Measurements from ENCODE around the gene CAPN12. TPM values are rescaled to one million over a fixed set of nuclear protein-coding genes. Genes with fewer than 3 reads are reported as not detected.
"Not testable (repeated sequence)": the region's sequence is repeated elsewhere in the genome, so short reads cannot be mapped to it uniquely, and the experiment has no call there.

Gene CAPN12
- total RNA-seq, 1 donor from 2014 or later = 3.6 TPM

DNA sequence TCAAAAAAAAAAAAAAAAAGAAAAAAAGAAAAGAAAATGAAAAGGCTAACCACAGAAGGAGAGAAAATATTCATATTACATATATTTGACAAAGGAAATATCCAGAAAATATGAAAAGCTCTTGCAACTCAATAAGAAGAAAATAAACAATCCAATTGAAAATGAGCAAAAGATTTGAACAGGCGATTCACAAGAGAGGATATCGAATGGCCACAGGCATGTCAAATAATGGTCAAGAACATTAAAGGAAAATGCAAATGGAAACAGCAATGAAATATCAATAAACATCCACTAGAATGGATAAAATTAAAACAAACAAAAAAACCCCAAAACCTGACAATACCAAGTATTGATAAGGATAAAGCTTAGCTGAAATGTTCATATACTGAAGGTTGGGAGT, 20.9 kb upstream of the CAPN12 start:
- DNase-seq (ENCODE audit: low spot score) = no peak
- Mint-ChIP-seq H3K4me3 (ENCODE audit: low read depth) (no peak overlapping the region), H3K27me3 (ENCODE audit: low read depth) (peaks cover 2% of the 10 kb centered on the region), H3K36me3 (ENCODE audit: low read depth) (no peaks in the 10 kb centered on the region), H3K27ac (no peak overlapping the region), H3K9me3 (no peaks in the 10 kb centered on the region), H3K4me1 (ENCODE audit: low read depth) (peaks cover 4% of the 10 kb centered on the region)
- intact Hi-C loops (cut with micrococcal nuclease) = no loop called here

DNA sequence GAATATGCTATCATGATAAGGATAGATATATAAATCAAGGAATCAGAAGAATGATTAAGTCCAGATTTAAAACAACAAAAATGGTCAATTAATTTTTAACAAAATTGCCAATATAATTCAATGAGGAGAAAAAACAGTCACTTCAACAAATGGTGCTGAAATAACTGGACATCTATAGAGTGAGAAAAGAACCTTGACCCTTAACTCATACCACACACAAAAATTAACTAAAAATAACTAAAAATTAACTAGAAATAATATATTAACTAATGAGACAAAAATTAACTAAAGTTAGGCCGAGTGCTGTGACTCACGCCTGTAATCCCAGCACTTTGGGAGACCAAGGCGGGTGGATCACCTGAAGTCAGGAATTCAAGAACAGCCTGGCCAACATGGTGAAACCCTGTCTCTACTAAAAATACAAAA, 19.5 kb upstream of the CAPN12 start:
- intact Hi-C loops (cut with micrococcal nuclease) = no loop called here

DNA sequence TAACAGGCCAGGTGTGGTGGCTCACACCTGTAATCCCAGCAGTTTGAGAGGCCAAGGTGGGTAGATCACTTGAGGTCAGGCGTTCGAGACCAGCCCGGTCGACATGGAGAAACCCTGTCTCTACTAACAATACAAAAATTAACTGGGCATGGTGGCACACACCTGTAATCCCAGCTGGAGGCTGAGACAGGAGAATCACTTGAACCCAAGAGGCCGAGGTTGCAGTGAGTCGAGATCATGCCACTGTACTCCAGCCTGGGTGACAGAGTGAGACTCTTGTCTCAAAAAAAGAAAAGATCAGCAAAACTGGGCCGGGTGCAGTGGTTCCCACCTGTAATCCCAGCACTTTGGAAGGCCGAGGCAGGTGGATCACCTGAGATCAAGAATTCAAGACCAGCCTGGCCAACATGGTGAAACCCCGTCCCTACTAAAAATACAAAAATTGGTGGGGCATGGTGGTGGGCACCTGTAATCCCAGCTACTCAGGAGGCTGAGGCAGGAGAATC, 17.7 kb upstream of the CAPN12 start:
- H3K9me3 Mint-ChIP-seq; H3K27ac Mint-ChIP-seq; H3K4me1 Mint-ChIP-seq (ENCODE audit: low read depth); intact Hi-C loops (cut with micrococcal nuclease); H3K36me3 Mint-ChIP-seq (ENCODE audit: low read depth); H3K4me3 Mint-ChIP-seq (ENCODE audit: low read depth); DNase-seq (ENCODE audit: low spot score); H3K27me3 Mint-ChIP-seq (ENCODE audit: low read depth): not testable (repeated sequence)

More for the DNA sequence above, 19.5 kb upstream of the CAPN12 start:
- Mint-ChIP-seq H3K36me3 (ENCODE audit: low read depth) (no peaks in the 10 kb centered on the region), H3K9me3 (no peaks in the 10 kb centered on the region), H3K4me3 (ENCODE audit: low read depth) (no peak overlapping the region), H3K4me1 (ENCODE audit: low read depth) (no peaks in the 10 kb centered on the region), H3K27me3 (ENCODE audit: low read depth) (peaks cover 2% of the 10 kb centered on the region), H3K27ac (no peak overlapping the region)
- no peak for DNase-seq (ENCODE audit: low spot score)

DNA sequence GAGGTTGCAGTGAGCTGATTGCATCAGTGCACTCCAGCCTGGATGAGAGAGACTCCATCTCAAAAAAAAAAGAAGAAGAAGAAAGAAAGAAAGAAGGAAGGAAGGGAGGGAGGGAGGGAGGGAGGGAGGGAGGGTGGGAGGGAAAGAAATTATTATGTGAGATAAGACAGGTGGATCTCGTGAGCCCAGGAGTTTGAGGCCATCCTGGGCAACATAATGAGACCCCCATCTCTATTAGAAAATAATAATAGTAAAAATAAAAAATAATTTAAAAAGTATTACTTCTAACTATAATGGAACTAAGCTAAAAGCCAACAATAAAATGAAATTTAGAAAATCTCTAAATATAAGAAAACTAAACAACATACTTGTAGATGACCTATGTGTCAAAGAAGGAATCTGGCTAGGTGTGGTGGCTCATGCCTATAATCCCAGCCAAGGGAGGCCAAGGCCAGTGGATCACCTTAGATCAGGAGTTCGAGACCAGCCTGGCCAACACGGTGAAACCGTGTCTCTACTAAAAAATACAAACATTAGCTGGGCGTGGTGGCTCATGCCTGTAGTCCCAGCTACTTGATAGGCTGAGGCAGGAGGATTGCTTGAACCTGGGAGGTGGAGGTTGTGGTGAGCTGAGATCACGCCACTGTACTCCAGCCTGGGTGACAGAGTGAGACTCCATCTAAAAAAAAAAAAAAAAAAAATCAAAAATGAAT, 16.7 kb upstream of the CAPN12 start:
- H3K36me3 Mint-ChIP-seq (ENCODE audit: low read depth) = not testable (repeated sequence)

DNA sequence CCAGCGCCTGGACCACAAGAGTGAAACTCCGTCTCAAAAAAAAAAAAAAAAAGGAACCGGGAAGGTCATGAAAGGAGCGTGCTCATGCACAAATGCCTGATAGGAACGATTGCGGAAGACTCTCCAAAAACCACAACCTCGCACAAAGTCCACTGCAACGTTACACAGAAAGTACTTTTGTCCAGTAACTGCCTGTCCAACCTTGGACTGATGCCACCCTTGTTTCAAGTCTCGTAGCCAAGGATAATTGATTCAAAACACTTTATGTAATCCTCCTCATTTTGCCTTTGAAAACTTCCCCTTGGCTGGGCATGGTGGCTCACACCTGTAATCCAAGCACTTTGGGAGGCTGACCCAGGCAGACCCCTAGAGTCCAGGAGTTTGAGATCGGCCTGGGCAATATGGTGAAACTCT, 15.3 kb upstream of the CAPN12 start:
- no peaks in the 10 kb centered on the region for H3K9me3 Mint-ChIP-seq
- intact Hi-C loops (cut with micrococcal nuclease) = loop anchor here (10.0 kb wide), 1 partner anchor 45 kb away; no protein-coding TSS in a partner anchor

More for the DNA sequence above, 16.7 kb upstream of the CAPN12 start:
- H3K27me3 Mint-ChIP-seq (ENCODE audit: low read depth); H3K27ac Mint-ChIP-seq; H3K4me1 Mint-ChIP-seq (ENCODE audit: low read depth); DNase-seq (ENCODE audit: low spot score); H3K4me3 Mint-ChIP-seq (ENCODE audit: low read depth); H3K9me3 Mint-ChIP-seq; intact Hi-C loops (cut with micrococcal nuclease): not testable (repeated sequence)

DNA sequence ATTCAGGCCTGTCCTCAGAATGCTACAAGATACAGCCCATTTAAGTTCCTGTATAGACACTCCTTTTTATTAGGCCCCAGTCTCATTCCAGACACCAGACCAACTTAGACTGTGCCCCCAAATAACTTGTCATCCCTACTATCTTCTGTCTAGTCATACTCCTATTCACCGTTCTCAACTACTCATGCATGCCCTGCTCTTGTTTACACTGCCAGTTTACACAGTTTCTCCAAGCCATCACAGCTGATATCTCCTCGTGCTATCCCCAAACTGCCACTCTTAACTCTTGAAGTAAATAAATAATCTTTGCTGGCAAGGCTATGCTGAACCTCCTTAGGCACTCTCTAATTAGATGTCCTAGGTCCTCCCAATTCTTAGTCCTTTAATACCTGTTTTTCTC, 9.9 kb upstream of the CAPN12 start:
- H3K4me3 Mint-ChIP-seq (ENCODE audit: low read depth); H3K9me3 Mint-ChIP-seq; H3K4me1 Mint-ChIP-seq (ENCODE audit: low read depth); H3K36me3 Mint-ChIP-seq (ENCODE audit: low read depth); H3K27ac Mint-ChIP-seq; DNase-seq (ENCODE audit: low spot score): not testable (repeated sequence)
- peaks cover 18% of the 10 kb centered on the region for H3K27me3 Mint-ChIP-seq (ENCODE audit: low read depth)
- intact Hi-C loops (cut with micrococcal nuclease) = loop anchor here (10.0 kb wide), 1 partner anchor 51 kb away; no protein-coding TSS in a partner anchor

More for the DNA sequence above, 15.3 kb upstream of the CAPN12 start:
- H3K4me1 Mint-ChIP-seq (ENCODE audit: low read depth) = no peaks in the 10 kb centered on the region
- no peak overlapping the region for H3K27ac Mint-ChIP-seq
- no peaks in the 10 kb centered on the region for H3K36me3 Mint-ChIP-seq (ENCODE audit: low read depth)
- no peak for DNase-seq (ENCODE audit: low spot score)
- H3K27me3 Mint-ChIP-seq (ENCODE audit: low read depth) = no peaks in the 10 kb centered on the region
- no peak overlapping the region for H3K4me3 Mint-ChIP-seq (ENCODE audit: low read depth)

DNA sequence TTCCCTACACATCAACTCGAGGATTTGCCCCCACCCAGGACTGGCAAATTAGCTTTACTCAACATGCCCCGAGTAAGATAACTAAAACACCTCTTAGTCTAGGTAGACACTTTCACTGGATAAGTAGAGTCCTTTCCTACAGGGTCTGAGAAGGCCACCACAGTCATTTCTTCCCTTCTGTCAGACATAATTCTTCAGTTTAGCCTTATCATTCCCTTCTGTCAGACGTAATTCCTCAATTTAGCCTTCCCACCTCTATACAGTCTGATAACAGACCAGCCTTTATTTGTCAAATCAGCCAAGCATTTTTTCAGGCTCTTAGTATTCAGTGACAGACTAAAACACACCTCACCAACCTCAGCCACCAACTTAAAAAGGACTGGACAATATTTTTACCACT, 9.5 kb upstream of the CAPN12 start:
- H3K27me3 Mint-ChIP-seq (ENCODE audit: low read depth) = peaks cover 18% of the 10 kb centered on the region
- intact Hi-C loops (cut with micrococcal nuclease) = loop anchor here (10.0 kb wide), 1 partner anchor 51 kb away; no protein-coding TSS in a partner anchor

DNA sequence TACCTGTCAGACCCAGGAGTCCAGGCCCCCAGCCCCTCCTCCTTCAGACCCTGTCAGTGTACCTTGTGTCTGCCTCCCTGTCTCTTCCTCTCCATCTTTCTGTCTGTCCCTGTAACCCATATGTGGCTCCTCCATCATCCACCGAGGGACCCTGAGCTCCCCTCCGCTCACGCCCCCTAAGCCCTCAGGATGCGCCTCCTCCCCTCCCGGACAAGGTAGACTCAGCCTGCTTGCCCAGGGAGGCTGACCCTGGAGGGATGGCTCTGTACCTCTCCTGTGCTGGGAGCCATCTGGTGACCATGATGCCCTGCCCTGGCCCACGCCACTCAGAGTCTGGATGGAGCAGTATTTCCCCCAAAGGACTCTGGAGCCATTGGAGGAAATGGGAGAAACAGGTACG, 1.0 kb upstream of the CAPN12 start:
- no peak overlapping the region for H3K4me3 Mint-ChIP-seq (ENCODE audit: low read depth)

More for the DNA sequence above, 9.5 kb upstream of the CAPN12 start:
- not testable (repeated sequence) for H3K9me3 Mint-ChIP-seq; H3K27ac Mint-ChIP-seq; H3K4me1 Mint-ChIP-seq (ENCODE audit: low read depth); DNase-seq (ENCODE audit: low spot score); H3K36me3 Mint-ChIP-seq (ENCODE audit: low read depth); H3K4me3 Mint-ChIP-seq (ENCODE audit: low read depth)

DNA sequence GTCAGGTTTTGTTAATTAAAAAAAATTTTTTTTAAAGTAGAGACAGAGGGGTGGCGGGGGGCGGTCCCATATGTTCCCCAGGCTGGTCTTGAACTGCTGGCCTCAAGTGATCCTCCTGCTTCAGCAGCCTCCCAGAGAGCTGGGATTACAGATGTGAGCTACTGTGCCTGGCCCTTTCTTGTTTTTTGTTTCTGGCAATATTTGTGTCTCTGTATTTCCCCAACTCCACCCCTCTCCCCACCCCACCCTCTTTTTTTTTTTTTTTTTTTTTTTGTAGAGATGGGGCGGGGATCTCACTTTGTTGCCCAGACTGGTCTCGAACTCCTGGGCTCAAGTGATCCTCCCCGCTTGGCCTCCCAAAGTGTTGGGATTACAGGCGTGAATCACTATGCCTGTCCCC, 600 bp upstream of the CAPN12 start:
- Mint-ChIP-seq H3K36me3 (ENCODE audit: low read depth) (no peaks in the 10 kb centered on the region), H3K4me3 (ENCODE audit: low read depth) (no peak overlapping the region), H3K4me1 (ENCODE audit: low read depth) (peaks cover under 1% of the 10 kb centered on the region), H3K27ac (no peak overlapping the region), H3K27me3 (ENCODE audit: low read depth) (peaks cover 5% of the 10 kb centered on the region), H3K9me3 (no peaks in the 10 kb centered on the region)
- intact Hi-C loops (cut with micrococcal nuclease) = no loop called here
- DNase-seq (ENCODE audit: low spot score) = no peak

More for the DNA sequence above, 1.0 kb upstream of the CAPN12 start:
- H3K4me1 Mint-ChIP-seq (ENCODE audit: low read depth) = no peaks in the 10 kb centered on the region
- H3K27ac Mint-ChIP-seq = no peak overlapping the region
- H3K36me3 Mint-ChIP-seq (ENCODE audit: low read depth) = no peaks in the 10 kb centered on the region
- DNase-seq (ENCODE audit: low spot score) = no peak
- peaks cover 9% of the 10 kb centered on the region for H3K27me3 Mint-ChIP-seq (ENCODE audit: low read depth)
- H3K9me3 Mint-ChIP-seq = no peaks in the 10 kb centered on the region
- intact Hi-C loops (cut with micrococcal nuclease) = no loop called here

DNA sequence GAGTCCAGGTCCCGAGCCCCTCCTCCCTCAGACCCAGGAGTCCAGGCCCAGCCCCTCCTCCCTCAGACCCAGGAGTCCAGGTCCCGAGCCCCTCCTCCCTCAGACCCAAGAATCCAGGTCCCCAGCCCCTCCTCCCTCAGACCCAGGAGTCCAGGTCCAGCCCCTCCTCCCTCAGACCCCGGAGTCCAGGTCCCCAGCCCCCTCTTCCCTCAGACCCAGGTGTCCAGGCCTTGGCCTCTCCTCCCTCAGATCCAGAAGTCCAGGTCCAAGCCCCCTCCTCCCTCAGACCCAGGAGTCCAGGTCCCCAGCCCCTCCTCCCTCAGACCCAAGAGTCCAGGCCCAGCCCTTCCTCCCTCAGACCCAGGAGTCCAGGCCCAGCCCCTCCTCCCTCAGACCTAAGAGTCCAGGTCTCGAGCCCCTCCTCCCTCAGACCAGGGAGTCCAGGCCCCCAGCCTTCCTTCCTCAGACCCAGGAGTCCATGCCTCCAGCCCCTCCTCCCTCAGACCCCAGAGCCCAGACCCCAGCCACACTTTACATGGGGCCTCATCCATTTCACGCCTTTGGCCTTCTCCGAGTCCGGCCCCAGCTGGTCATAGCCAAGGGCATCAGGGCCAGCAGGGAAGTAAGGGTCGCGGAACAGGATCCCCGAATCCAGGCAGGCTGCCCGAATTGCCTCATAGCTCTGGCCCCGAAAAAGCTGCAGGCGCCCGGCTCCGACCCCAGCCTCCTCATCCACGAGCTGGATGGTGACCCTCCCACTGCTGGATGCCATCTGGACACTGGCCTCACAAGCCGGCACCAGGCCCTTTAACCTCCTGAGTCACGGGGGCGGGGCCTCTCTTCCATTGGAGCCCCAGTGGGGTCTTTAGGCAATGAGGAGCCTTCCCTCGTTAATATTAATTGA, 628 bp downstream of the CAPN12 start:
- H3K27me3 Mint-ChIP-seq (ENCODE audit: low read depth) = peaks cover 5% of the 10 kb centered on the region
- no peak overlapping the region for H3K4me3 Mint-ChIP-seq (ENCODE audit: low read depth)
- DNase-seq (ENCODE audit: low spot score) = no peak
- intact Hi-C loops (cut with micrococcal nuclease) = no loop called here
- H3K9me3 Mint-ChIP-seq = no peaks in the 10 kb centered on the region
- H3K4me1 Mint-ChIP-seq (ENCODE audit: low read depth) = peaks cover 4% of the 10 kb centered on the region
- H3K27ac Mint-ChIP-seq = no peak overlapping the region
- no peaks in the 10 kb centered on the region for H3K36me3 Mint-ChIP-seq (ENCODE audit: low read depth)

DNA sequence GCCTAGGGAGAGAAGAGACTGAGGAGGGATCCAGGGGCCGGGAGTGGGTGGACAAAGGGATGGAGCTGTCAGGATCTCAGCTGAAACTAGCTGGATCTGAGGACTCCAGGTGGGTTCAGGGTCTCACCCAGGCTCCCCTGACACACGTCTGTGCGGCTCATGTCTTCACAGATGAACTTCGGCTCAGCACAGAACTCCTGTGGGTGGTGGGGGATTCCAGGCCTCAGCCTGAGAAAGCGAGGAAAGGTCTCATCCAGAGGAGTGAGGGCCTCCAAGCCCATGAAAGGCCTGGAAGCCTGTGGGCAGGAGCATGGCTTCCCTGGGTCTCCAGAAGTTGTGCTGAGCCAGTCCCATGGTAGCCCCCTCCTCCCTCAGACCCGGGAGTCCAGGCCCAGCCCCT, 1.4 kb downstream of the CAPN12 start:
- Mint-ChIP-seq H3K4me3 (ENCODE audit: low read depth) (no peak overlapping the region), H3K9me3 (no peaks in the 10 kb centered on the region), H3K4me1 (ENCODE audit: low read depth) (peaks cover 8% of the 10 kb centered on the region), H3K27me3 (ENCODE audit: low read depth) (peaks cover 1% of the 10 kb centered on the region), H3K27ac (no peak overlapping the region), H3K36me3 (ENCODE audit: low read depth) (no peaks in the 10 kb centered on the region)
- DNase-seq (ENCODE audit: low spot score) = no peak
- intact Hi-C loops (cut with micrococcal nuclease) = no loop called here

DNA sequence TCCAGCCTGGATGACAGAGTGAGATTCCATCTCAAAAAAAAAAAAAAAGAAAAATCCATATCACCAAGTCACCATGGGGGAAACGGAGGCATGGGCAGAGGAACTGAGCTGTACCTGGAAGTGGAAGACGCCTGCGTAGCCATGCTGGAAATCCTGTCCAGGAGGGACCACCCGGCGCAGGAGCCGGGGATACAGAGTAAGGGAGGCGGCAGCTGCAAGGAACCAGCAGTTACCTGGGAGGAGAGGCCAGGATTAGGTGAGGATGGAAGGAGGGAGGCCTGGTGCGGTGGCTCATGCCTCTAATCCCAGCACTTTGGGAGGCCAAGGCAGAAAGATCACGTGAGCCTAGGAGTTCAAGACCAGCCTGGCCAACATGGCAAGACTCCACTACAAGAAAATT, 2.0 kb downstream of the CAPN12 start:
- DNase-seq (ENCODE audit: low spot score) = no peak
- Mint-ChIP-seq H3K9me3 (no peaks in the 10 kb centered on the region), H3K4me3 (ENCODE audit: low read depth) (no peak overlapping the region), H3K4me1 (ENCODE audit: low read depth) (peaks cover 12% of the 10 kb centered on the region), H3K27ac (no peak overlapping the region), H3K27me3 (ENCODE audit: low read depth) (peaks cover 6% of the 10 kb centered on the region), H3K36me3 (ENCODE audit: low read depth) (peaks cover 2% of the 10 kb centered on the region)
- intact Hi-C loops (cut with micrococcal nuclease) = no loop called here

DNA sequence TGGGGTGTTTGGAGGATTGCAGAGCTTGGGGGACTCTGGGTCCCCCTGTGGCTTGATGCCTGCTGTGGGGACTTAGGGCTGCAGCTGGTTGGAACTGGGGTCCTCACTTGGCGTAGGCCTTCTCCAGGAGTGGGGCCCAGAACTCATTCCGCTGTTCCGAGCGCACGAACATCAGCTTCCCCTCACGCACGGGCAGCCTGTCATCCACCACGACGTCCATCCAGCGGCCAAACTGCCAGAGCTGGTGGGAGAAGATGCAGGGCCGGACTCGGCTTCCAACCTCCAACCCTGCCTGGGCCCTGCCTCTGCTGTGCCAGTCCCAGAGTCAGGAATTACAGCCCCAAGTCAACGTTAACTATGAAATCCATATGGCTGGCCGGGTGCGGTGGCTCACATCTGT, 2.6 kb downstream of the CAPN12 start:
- H3K9me3 Mint-ChIP-seq = no peaks in the 10 kb centered on the region
- no peak for DNase-seq (ENCODE audit: low spot score)
- intact Hi-C loops (cut with micrococcal nuclease) = no loop called here
- H3K4me3 Mint-ChIP-seq (ENCODE audit: low read depth) = no peak overlapping the region
- peaks cover 6% of the 10 kb centered on the region for H3K27me3 Mint-ChIP-seq (ENCODE audit: low read depth)
- H3K27ac Mint-ChIP-seq = no peak overlapping the region
- peaks cover 2% of the 10 kb centered on the region for H3K36me3 Mint-ChIP-seq (ENCODE audit: low read depth)
- H3K4me1 Mint-ChIP-seq (ENCODE audit: low read depth) = peaks cover 13% of the 10 kb centered on the region
